DND-41 (cell line): ENCODE measurements around the gene TROAP.

Experiments
- ATAC-seq: fragments of 200-7000 bp; cut with Tn5 transposase; 3 replicates; pipeline ENCODE4 v1.9.1; 2021; ENCODE audit warnings: low read depth; ENCODE audit not compliant: insufficient read depth
- DNase-seq: peaks from one replicate; pipeline ENCODE4 v3.0.0-alpha.2; 2020
- H2AFZ ChIP-seq: 2 replicates; pipeline ENCODE4 v1.6.0; 2012; ENCODE audit warnings: low read depth, low read length
- H3K27ac ChIP-seq: 2 replicates; pipeline ENCODE4 v1.5.1; 2012; ENCODE audit warnings: low read length, inconsistent platforms
- H3K27me3 ChIP-seq: fragments of 200-600 bp; sonication (generic); 2 replicates; pipeline ENCODE4 v1.6.0; 2012; ENCODE audit warnings: low read length, mild to moderate bottlenecking, inconsistent platforms; ENCODE audit not compliant: insufficient read depth, poor library complexity
- H3K36me3 ChIP-seq: 2 replicates; pipeline ENCODE4 v1.5.1; 2012; ENCODE audit warnings: low read length, inconsistent platforms; ENCODE audit not compliant: insufficient read depth
- H3K4me1 ChIP-seq: 2 replicates; pipeline ENCODE4 v1.5.1; 2012; ENCODE audit warnings: mild to moderate bottlenecking, low read length; ENCODE audit not compliant: insufficient read depth
- H3K4me2 ChIP-seq: 2 replicates; pipeline ENCODE4 v1.6.0; 2012; ENCODE audit warnings: mild to moderate bottlenecking, moderate library complexity, low read length, inconsistent platforms; ENCODE audit not compliant: insufficient read depth
- H3K4me3 ChIP-seq, 2 experiments: fragments of 200-600 bp in 1 of 2; shearing (Covaris generic) in 1 of 2; 2 replicates each; pipeline ENCODE4 v1.5.1; 2012 to 2016; ENCODE audit warnings: inconsistent platforms in 2 of 2, low read length in 2 of 2, mild to moderate bottlenecking in 2 of 2, low read depth in 1 of 2, moderate library complexity in 1 of 2
- H3K79me2 ChIP-seq: 2 replicates; pipeline ENCODE4 v1.6.0; 2012; ENCODE audit warnings: low read length, inconsistent platforms; ENCODE audit not compliant: insufficient read depth
- H3K9ac ChIP-seq: 2 replicates; pipeline ENCODE4 v1.6.0; 2012; ENCODE audit warnings: low read depth, mild to moderate bottlenecking, inconsistent platforms, low read length, moderate library complexity
- H3K9me3 ChIP-seq: 2 replicates; pipeline ENCODE4 v1.5.1; 2012; ENCODE audit warnings: low read length, moderate library complexity, mild to moderate bottlenecking, inconsistent platforms; ENCODE audit not compliant: insufficient read depth, severe bottlenecking
- H4K20me1 ChIP-seq: 2 replicates; pipeline ENCODE4 v1.6.0; 2012; ENCODE audit warnings: low read length; ENCODE audit not compliant: insufficient read depth
- CTCF ChIP-seq: IDR thresholded peaks from 2 replicates; pipeline ENCODE4 v1.5.1; 2012; ENCODE audit warnings: borderline replicate concordance, low read length, moderate library complexity, mild to moderate bottlenecking; ENCODE audit not compliant: poor library complexity, severe bottlenecking; ENCODE audit errors: extremely low read depth
- EZH2 ChIP-seq: IDR thresholded peaks from 3 replicates; pipeline ENCODE4 v1.6.1; 2012; ENCODE audit warnings: borderline replicate concordance, low read depth, mild to moderate bottlenecking, moderate library complexity, low read length, inconsistent platforms; ENCODE audit not compliant: severe bottlenecking

TROAP gene

GRCh38 chr12:49348781-49349180 is 25.7 kb downstream of the TROAP start:
- H3K4me1 ChIP-seq = peaks cover 10% of the 10 kb centered on the region
- no peak overlapping the region for H3K4me2 ChIP-seq
- H3K9me3 ChIP-seq = no peaks in the 10 kb centered on the region
- no peak overlapping the region for H3K27ac ChIP-seq
- ATAC-seq = no peak
- no peak overlapping the region for H2AFZ ChIP-seq
- H3K9ac ChIP-seq = no peak overlapping the region
- no peaks in the 10 kb centered on the region for H3K36me3 ChIP-seq
- 0 out of 2 replicates have a peak, but pooled peaks cover 4% of the 10 kb centered on the region for H4K20me1 ChIP-seq
- H3K79me2 ChIP-seq = no peaks in the 10 kb centered on the region
- H3K4me3 ChIP-seq = no peak overlapping the region
- H3K27me3 ChIP-seq = no peaks in the 10 kb centered on the region
- TF ChIP-seq EZH2 = no peak
- TF ChIP-seq CTCF = no peak
- DNase-seq = no peak

GRCh38 chr12:49349266-49349665 is 26.2 kb downstream of the TROAP start:
- 0 out of 2 replicates have a peak, but pooled peaks cover 4% of the 10 kb centered on the region for H4K20me1 ChIP-seq
- no peak overlapping the region for H2AFZ ChIP-seq
- TF ChIP-seq CTCF (no peak), EZH2 (no peak)
- DNase-seq (no peak), ATAC-seq (no peak)
- peaks cover 10% of the 10 kb centered on the region for H3K4me1 ChIP-seq
- H3K9me3 ChIP-seq = no peaks in the 10 kb centered on the region
- no peak overlapping the region for H3K27ac ChIP-seq
- no peaks in the 10 kb centered on the region for H3K27me3 ChIP-seq
- no peak overlapping the region for H3K4me2 ChIP-seq
- no peaks in the 10 kb centered on the region for H3K79me2 ChIP-seq
- no peaks in the 10 kb centered on the region for H3K36me3 ChIP-seq
- H3K4me3 ChIP-seq = no peak overlapping the region
- H3K9ac ChIP-seq = no peak overlapping the region

GRCh38 chr12:49352351-49352750 is 29.3 kb downstream of the TROAP start:
- Histone ChIP-seq H3K4me2 (no peak overlapping the region), H2AFZ (no peak overlapping the region), H3K36me3 (no peaks in the 10 kb centered on the region), H3K79me2 (no peaks in the 10 kb centered on the region), H3K27me3 (no peaks in the 10 kb centered on the region), H3K9ac (no peak overlapping the region), H3K9me3 (no peaks in the 10 kb centered on the region), H3K27ac (no peak overlapping the region), H4K20me1 (0 out of 2 replicates have a peak, but pooled peaks cover under 1% of the 10 kb centered on the region), H3K4me3 (no peak overlapping the region), H3K4me1 (peaks cover 7% of the 10 kb centered on the region)
- TF ChIP-seq CTCF (no peak), EZH2 (no peak)
- DNase-seq (peak; percentile 1), ATAC-seq (no peak)

- H3K9me3 ChIP-seq = no peaks in the 10 kb centered on the region
- peak; percentile 1 for DNase-seq
- H3K4me2 ChIP-seq = no peak overlapping the region
- H3K4me1 ChIP-seq = peaks cover 6% of the 10 kb centered on the region
- H2AFZ ChIP-seq = no peak overlapping the region
- no peak overlapping the region for H3K9ac ChIP-seq
- no peak overlapping the region for H3K27ac ChIP-seq
- H3K79me2 ChIP-seq = no peaks in the 10 kb centered on the region
- no peak overlapping the region for H3K4me3 ChIP-seq
- no peak for ATAC-seq
- TF ChIP-seq CTCF (no peak), EZH2 (no peak)
- H3K27me3 ChIP-seq = no peaks in the 10 kb centered on the region
- no peaks in the 10 kb centered on the region for H3K36me3 ChIP-seq
- H4K20me1 ChIP-seq = no peaks in the 10 kb centered on the region
These were observed 32.9 kb downstream of the TROAP start for GRCh38 chr12:49355913-49356312.
